Iris pigment epithelial cell (primary cell): Measurements from ENCODE around the gene BIK.

Experiments used
- DNase-seq: peaks from one replicate; pipeline ENCODE4 v3.0.0-alpha.2; 2011; ENCODE audit warnings: low read depth

Gene BIK

DNA sequence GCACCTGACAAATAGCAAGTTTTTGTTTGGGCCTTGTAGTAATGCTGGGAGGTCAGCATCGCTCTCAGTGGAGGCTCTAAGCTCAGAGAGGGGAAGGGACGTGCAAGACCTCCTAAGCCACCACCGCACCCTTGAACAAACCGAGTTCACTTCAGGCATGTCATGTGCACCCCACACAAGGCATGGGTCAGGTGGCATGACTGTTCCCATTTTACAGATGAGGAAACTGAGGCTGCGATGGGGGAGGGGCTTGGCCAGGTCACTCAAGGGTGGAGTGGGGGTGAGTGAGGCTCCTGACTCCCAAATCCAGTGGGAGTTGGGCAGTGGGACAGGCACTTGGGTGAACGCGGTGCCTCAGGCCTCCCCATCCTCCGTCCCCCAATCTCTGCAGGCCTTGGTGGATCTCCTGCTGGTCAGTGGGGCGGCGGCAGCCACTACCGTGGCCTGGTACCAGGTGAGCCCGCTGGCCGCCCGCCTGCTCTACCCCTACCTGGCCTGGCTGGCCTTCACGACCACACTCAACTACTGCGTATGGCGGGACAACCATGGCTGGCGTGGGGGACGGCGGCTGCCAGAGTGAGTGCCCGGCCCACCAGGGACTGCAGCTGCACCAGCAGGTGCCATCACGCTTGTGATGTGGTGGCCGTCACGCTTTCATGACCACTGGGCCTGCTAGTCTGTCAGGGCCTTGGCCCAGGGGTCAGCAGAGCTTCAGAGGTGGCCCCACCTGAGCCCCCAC lies 52.0 kb downstream of the BIK start:
- DNase-seq: no peak

DNA sequence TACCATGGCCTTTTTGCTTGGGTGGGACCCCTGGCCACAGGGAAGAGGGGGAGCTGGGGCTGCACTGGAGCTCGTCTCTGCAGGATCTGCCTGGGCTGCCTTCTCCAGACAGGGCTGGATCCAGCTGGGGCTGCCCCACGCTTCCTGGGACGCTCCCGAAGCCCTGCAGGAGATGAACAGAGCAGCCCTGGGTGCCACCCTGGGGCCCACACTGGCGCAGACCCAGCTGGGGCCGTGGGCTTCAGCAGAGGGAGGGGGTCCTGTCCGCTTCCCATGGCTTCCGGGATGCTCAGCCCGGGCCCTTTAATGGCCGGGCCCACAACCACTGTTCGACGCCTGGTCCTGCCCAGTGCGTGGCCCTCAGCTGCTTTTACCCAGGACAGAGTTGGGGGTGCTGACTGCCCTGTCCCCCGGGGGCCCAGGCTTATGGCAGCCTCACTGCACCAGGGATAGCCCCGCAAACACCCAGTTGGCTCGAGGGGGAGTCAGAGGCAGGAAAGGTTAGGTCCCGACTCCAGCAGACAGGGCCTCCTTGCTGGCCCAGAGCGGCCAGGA lies 52.8 kb downstream of the BIK start:
- no peak for DNase-seq

DNA sequence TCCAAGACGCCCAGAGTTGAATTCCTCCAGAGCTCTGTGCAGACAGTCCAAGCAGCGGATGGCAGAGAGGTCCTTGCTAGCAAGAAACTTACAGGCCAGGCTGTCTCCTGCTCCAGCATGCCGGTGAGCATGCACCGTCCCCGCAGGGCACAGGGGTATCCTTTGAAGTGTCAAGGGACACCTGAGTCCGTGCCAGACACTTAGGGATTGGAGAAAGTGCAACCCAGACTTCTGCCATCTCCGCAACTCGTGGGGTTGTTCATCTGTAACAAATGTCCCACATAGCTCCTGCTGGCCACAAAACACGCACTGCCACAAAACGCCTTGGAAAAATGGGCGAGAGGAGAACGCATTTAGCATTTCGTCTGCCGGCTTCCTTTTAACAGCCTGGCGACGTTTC lies 54.1 kb downstream of the BIK start:
- no peak for DNase-seq

DNA sequence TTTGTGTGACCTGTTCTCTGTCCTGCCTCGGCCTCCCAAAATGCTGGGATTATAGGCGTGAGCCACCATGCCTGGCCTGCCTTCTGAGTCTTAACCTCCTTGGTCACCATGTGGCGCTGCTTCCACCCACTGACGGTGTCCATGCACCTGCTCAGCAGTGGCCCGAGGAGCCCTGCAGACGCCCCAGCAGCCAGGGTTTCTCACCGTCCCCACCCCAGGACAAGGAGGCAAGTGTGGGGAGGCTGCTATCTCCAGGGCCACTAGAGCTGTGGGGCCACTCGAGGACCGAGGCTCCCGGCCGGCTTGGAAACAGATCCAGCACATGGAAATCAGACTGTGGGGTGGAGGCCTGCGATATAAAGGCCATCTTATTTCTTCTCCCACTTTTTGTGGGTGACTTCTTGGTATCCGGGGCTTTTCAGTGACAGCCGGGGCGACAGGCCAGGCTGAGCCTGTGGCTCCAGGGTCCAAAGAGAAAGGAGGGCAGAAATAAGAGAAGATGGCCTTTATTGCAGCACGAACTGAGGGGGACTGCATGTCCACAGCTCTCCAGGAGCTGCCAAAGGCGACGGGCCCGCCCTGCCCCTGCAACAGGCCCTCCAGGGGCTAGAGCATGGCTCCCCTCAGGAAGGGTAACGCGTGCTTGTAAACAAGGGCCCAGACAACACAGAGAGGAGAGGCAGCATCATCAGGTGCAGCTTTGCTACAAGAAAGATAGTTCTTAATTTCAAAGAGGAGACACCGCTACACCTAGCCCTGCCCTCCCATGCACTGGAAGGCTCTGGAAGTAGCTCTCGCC lies 55.8 kb downstream of the BIK start:
- DNase-seq: no peak

DNA sequence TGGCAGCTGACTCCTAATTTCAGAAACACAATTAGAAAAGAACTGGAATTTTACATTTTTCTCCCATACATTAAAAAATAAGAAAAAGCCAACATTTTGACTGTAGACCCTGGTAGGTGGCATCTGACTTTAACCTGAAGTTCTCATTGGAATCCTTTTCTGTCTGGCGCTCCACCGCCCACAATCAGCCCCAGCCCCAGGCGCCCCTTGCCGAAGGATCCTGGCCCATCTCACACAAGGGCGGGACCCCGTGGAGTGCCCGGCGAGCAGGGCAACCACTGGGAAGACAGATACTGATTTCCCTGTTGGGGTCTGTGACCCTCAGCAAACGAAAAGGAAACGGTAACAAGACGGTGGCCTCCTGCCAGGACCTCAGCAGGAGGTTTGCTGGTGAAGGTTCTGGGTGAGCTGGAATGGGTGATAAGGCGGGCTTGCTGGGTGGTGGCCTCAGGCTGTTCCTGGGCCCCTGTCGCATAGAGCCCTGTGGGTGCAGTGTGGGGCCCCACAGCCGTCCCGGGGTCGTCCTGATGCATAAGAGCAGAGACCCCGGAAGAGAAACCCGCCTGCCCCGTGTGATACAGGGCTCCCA lies 56.5 kb downstream of the BIK start:
- no peak for DNase-seq

DNA sequence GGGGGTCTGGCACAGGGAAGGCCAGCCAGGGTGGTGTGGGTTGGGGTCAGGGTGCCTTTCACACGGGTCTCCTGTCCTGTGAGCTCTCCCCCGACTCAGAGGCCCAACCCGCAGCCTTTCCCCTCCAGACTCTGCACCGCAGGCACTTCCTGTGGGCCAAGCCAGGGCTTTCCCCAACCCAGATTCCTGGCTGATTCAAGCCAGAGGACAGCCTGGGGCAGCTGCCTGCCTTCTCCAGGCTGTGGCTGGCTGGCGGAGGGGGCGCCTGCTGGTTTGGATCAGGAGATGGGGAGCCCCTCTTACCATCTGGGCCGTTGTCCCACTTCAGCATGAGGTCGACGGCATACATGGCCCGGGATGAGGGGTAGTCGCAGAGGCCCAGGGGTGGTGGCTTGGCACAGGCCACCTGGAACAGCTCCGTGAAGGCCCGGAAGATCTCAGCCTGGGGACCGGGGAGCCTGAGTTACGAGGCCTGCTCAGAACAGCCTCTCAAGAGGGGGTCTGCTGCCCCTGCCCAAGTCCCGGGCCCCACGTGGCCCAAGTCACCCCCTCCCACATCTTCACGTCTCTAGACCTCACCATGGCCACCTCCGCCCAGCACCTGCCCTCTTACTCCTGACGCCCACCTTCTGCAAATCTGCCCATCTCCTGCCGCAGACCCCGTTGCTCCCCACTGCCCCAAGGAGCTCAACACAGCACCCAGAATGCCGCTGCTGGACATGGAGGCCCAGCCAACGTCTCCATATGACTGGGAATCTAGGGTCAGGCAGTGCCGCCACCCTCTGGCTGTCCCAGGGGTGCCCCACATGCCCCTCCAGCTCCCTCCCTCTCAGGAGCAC lies 58.1 kb downstream of the BIK start:
- peak; percentile 82 for DNase-seq

DNA sequence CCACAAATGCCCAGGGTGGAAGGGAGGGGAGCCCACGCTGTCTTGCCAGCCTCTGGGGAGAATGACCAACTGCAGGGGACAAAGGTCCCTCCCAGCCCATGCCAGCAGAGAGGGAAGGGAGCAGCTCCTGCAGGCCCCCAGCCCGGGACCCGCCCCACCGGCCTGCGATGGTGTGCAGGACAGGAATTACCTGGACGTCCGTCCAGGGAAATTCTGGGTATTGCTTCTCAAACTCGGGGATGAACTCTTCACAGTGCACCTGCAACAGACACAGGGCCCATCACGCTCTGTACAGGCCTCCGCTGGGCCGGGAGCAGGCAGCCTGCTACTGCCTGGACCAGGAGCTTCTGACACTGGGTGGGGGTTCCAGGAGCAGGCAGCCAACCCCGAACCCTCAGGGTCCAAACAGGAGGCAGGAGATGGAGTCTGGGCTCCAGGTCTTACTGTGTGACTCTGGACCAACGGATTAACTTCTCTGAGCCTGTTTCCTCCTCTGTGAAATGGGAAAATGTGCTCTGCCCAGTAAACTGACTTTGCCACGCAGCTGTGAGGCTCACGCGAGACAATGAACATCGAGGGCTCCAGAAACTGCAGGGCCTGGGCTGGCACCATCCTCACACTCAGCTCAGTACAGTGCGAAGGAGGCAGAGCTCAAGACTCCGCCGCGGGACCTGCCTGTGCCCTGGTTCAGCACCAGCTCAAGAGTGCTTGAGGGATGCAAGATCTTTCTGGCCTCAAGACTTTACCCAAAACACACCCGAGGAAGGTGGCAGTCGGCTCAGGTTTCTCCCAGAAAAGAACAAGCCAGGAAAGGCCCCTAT lies 59.0 kb downstream of the BIK start:
- DNase-seq: no peak

DNA sequence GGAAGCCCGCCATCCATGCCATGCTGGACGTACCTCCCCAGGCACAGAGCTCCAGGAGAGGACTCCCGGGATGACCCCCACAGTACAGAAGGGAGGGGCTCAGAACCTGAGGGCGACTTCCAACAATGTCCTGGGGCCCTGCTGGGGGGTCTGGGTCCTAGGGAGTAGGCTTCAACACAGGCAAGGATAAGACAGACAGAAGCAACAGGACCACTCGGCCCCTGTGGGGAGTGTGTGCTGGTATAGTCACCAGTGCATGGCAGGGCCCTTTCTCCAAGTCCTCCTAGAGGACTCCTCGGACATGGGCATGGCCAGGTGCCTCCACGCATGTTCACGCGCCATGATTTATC lies 59.6 kb downstream of the BIK start:
- DNase-seq: no peak

DNA sequence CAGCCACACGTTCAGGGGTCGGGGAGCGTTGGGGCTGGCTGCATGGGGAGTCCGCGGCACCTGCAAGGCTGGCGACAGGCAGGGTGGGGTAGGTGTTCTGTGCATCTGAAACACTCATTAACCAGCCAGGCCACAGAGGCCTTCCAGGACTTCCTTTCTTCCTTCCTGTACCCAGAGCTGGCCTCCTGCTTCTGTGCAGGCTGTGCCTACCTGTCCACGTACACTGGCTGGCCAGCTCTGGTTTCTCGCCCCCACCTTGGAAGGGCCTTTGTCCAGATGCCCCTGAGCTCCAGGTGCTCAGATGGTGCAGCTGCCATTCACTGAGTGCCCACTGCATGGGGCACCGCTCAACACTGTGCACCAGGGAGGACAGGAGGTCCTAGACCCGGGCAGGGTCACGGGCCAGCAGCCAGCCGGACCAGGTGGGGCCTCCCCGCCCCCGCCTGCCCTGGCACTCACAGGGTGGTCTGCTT lies 60.5 kb downstream of the BIK start:
- DNase-seq: no peak

DNA sequence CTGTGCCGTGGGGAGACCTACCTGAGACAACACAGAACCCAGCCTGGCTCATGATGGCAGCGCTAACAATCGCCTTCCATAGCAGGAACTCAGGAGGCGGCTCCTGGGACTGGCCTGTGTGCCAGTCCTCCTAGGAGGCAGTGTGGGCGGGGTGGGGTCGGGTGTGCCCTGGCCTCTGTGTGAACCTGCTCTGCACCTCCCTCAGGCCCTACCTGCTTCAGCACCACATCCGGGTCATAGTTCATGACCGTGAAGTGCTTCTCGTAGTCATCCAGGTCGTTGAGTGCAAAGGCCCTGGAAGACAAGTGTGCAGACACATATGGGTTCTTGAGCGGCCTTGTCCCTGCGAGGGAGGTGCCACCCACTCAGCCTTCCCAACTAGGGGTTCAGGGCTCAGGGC lies 61.1 kb downstream of the BIK start:
- DNase-seq: no peak

DNA sequence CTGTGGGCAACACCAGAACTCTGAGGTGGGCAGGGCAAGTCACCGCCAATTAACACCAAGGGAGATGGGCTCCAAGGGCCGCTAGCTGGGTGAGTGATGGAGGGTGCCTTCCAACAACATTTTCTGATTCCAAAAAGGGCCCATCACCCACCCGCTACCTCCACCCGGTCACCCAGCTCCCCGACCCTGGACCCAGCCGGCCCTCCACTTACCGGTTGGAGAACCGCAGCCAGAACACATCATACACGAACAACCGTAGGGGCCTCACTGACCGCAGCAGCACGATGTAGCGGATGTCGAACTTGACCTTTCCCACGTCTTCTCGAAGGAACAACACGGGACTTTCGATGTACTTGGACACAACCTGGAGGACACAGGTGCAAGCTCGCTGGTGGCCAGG lies 61.6 kb downstream of the BIK start:
- DNase-seq: no peak

DNA sequence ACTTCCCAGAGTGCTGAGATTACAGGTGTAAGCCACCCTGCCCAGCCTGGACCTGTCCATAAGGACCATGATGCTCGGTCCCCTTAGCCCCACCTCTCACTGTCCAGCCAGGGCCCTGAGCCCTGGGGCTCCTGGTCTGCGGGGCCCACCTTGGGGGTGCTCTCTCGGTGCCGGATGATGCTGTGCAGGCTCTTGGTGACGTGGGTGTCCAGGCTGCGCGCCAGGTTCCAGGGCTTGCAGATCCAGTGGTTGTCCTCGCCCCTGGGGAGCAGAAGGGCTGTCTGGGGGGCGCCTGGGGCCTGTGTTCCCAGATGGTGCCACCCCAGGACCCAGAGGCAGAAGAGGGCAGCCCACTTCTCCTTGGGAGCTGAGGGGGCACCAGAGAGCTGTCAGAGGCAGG lies 63.0 kb downstream of the BIK start:
- DNase-seq: no peak

DNA sequence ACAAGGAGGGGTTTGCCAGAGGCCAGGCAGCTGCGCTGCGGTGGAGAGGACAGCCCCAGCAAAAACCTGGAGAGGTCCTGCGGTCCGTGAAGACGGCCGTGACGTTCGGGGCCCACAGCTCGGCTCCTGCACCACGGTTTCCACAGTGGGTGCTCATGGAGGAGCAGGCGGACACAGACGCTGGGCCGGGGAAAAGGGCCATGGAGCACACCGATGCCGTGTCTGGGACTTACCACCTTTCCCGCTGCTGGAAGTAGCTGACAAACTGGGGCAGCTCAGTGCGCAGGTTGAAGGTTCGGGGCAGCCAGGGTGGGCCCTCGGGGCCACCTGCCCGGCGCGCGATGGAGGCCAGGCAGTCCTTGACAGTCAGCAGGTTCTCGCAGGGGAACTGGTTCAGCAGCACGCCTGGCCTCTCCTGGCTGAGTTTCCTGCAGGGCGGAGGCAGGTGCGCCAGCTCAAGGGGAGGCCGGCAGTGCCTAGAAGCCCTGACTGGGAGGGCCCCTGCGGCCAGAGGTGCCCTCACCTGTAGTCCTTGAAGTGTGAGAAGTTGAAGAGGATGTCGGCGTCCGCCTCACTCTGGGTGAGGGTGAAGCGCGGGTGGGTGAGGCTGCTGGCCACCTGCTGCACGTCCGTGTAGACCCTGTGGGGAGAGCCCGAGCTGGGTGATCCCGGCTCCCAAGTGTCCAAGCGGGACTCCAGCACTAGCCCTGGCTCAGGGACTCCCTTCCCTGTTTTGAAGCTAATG lies 63.6 kb downstream of the BIK start:
- no peak for DNase-seq

DNA sequence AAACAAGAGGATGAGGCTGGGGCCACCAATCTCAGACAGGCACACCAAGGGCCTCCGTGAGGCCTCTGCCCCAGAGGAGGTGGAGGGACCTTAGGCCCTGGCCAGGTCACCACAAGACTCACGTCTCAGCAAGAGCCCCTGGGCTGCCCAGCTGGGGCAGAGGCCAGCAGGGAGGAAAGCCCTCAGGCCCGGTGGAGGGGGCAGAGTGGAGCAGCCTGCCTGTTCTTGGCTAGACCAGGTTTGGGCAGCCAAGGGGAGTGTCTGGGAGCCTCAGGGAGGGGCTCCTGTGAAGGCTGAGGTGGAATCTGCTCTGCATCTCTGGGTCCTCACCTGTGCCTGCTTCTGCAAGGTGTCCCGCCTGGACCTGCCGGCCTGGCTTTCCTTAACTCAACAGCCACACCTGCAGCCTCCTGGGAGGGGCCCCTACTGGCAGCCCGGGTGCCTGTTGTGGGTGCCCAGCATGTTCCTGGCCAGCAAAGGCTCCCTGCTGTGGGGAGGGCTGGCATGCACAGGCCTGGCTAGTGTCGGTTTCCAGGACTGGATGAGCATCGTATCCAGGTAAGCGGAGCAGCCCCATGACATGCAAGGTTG lies 64.5 kb downstream of the BIK start:
- DNase-seq: no peak

DNA sequence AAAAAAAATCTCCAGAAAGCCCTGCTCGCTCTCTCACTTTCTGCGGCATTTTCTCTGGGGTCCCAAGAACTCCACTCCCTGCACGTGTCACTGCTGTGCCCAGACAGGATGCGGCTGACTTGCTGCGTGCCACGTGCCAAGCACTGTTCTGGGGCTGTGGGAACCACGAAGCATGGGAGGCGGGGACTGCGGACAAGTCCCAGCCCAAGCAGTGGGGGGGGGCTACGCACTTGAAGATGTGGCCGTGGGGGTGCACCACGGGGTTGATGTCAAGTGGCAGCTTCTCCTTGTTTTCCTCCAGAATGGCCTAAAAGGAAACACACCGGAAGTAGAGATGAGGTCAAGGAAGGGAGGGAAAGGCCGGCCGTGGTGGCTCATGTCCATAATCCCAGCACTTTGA lies 65.5 kb downstream of the BIK start:
- no peak for DNase-seq

DNA sequence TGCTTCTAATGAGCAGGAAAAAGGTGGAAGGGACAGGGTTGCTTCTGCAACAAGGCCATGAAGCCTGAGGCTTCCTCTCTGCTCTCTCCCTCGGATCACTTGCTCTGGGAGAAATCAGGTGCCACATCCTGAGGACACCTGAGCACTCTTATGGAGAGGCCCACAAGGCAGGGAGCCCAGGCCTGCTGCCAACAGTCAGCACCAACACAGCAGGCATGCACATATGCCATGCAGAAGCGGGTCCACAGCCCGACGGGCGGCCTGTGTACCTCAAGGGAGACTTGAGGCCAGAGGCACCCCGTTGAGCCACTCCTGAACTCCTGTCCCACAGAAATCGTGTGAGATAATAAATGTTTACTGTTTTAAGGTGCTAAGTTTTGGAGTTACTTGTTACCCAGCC lies 66.9 kb downstream of the BIK start:
- no peak for DNase-seq
